ENCODE data around the gene VEGFA.

DNA sequence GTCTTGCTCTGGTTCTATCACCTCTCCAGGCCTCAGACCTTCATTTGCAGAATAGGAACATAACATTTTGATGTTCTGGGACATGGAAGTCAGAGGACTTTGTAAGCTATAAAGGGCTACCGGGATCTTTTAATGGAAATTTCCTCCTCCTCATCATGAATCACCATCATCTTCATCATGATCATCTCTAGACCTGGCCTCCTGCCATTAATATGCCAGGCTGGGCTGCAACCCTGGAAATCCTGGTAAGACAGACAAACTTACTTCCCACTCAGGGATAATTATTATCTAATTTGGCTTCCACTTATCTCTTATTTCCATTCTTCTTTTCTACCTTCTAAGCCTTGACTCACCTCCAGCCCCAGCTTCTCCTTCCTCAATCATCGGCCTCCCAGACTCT, 41.4 kb upstream of the VEGFA start:
- TF ChIP-seq HDGF (IDR thresholded peaks at IDR 0.05; ENCODE audit: borderline replicate concordance): no peak
- no peak for TF ChIP-seq ELF4 (IDR thresholded peaks at IDR 0.05)
- TF ChIP-seq NFRKB (IDR thresholded peaks at IDR 0.05): no peak
- no peak for TF ChIP-seq BHLHE40 (IDR thresholded peaks at IDR 0.05; ENCODE audit: borderline replicate concordance)
- no peak for TF ChIP-seq FOXA1 (IDR thresholded peaks at IDR 0.05)

Measured in HEK293T (cell line).